K562 (cell line): Measurements from ENCODE around the gene LRRC51. TPM values are rescaled to one million over a fixed set of nuclear protein-coding genes. Genes with fewer than 3 reads are reported as not detected.
A peak's percentile ranks its signal among the peaks of the same experiment; 100 is the strongest.

Experiments
- CREBBP ChIP-seq: IDR thresholded peaks from one replicate; pipeline ENCODE4 v1.6.1; 2012; ENCODE audit warnings: low read depth, mild to moderate bottlenecking, control low read depth, inconsistent platforms, low read length
- DDX20 ChIP-seq: fragments of 450-650 bp; IDR thresholded peaks from 2 replicates; pipeline ENCODE4 v1.6.1; 2016; ENCODE audit warnings: missing genetic modification characterization, low read depth, mild to moderate bottlenecking, missing compliant biosample characterization, moderate library complexity
- EHMT2 ChIP-seq: fragments of 450-650 bp; IDR thresholded peaks from 2 replicates; pipeline ENCODE4 v1.6.1; 2018; ENCODE audit warnings: antibody characterized with exemption
- FOSL1 ChIP-seq: fragments of 200-800 bp; sonication (Bioruptor generic); conservative IDR thresholded peaks from 2 replicates; pipeline ENCODE4 v1.6.1; 2016; ENCODE audit warnings: missing genetic modification characterization, missing compliant biosample characterization
- FOXO4 ChIP-seq: fragments of 450-650 bp; formaldehyde crosslinking; IDR thresholded peaks from 2 replicates; pipeline ENCODE4 v1.4.0; 2020; ENCODE audit warnings: mild to moderate bottlenecking, moderate library complexity
- GATAD2A ChIP-seq: fragments of 450-650 bp; IDR thresholded peaks from 2 replicates; pipeline ENCODE4 v1.6.1; 2017
- HBP1 ChIP-seq: fragments of 450-650 bp; formaldehyde crosslinking; IDR thresholded peaks from 2 replicates; pipeline ENCODE4 v1.4.0; 2022; ENCODE audit warnings: missing genetic modification characterization
- KDM1A ChIP-seq, 2 experiments: fragments of 450-650 bp; IDR thresholded peaks; 2 replicates each; pipeline ENCODE4 v1.6.1; 2016; ENCODE audit warnings: mild to moderate bottlenecking in 2 of 2
- MNT ChIP-seq, 2 experiments: fragments of 450-650 bp; conservative IDR thresholded peaks; 2 replicates each; pipeline ENCODE4 v1.6.1; 2017; ENCODE audit warnings: mild to moderate bottlenecking in 2 of 2, moderate library complexity in 2 of 2
- NFRKB ChIP-seq: fragments of 450-650 bp; IDR thresholded peaks from 2 replicates; pipeline ENCODE4 v1.6.1; 2016; ENCODE audit warnings: low read depth
- PKNOX1 ChIP-seq: fragments of 450-650 bp; IDR thresholded peaks from 2 replicates; pipeline ENCODE4 v1.6.1; 2016
- SAP30 ChIP-seq: fragments of 200-600 bp; sonication (generic); IDR thresholded peaks from 2 replicates; pipeline ENCODE4 v1.6.1; 2012; ENCODE audit warnings: borderline replicate concordance, low read depth, mild to moderate bottlenecking, moderate library complexity, low read length, control low read depth, inconsistent platforms; ENCODE audit not compliant: insufficient read depth, poor library complexity, severe bottlenecking
- SRSF9 ChIP-seq: fragments of 200-400 bp; formaldehyde crosslinking; IDR thresholded peaks from 2 replicates; pipeline ENCODE4 v1.6.1; 2017; ENCODE audit warnings: low read depth, low read length, borderline replicate concordance
- TEAD2 ChIP-seq: fragments of 450-650 bp; IDR thresholded peaks from 2 replicates; pipeline ENCODE4 v1.6.1; 2016; ENCODE audit warnings: missing genetic modification characterization, control low read depth, missing compliant biosample characterization
- ZBTB43 ChIP-seq: sonication (generic); formaldehyde crosslinking; IDR thresholded peaks from 2 replicates; pipeline ENCODE4 v1.8.0; 2023; ENCODE audit warnings: mild to moderate bottlenecking, missing genetic modification reagents
- ZBTB5 ChIP-seq: fragments of 450-650 bp; IDR thresholded peaks from 2 replicates; pipeline ENCODE4 v1.6.1; 2017; ENCODE audit warnings: antibody characterized with exemption
- ZEB2 ChIP-seq: fragments of 450-650 bp; IDR thresholded peaks from 2 replicates; pipeline ENCODE4 v1.6.1; 2016
- ZNF121 ChIP-seq: sonication (generic); formaldehyde crosslinking; conservative IDR thresholded peaks from 2 replicates; pipeline ENCODE4 v1.8.0; 2022; ENCODE audit warnings: missing genetic modification reagents
- ZNF3 ChIP-seq: fragments of 250-450 bp; sonication (Bioruptor Pico); IDR thresholded peaks from 2 replicates; pipeline ENCODE4 v1.5.0; 2021; ENCODE audit warnings: mild to moderate bottlenecking, moderate library complexity
- ZNF354B ChIP-seq: fragments of 250-450 bp; sonication (Bioruptor Pico); IDR thresholded peaks from 2 replicates; pipeline ENCODE4 v1.4.0; 2020
- polyA plus RNA-seq, 8 experiments: library from polyadenylated mRNA; depleted of rRNA in 4 of 8; stranded (reverse) in 5 of 8; unstranded in 3 of 8; fragments of >200 nt; fragmentation: Nextera tagmentation in 2 of 8; fragmentation: Illumina TruSeq in 1 of 8; extraction: Ambion mirVana in 2 of 8; extraction: Trizol in 1 of 8; gene quantifications; 2 replicates each; pipeline versions ENCODE4 v1.2.1 to v1.2.3, GENCODE V29; 2011 to 2014; ENCODE audit warnings: inconsistent platforms in 1 of 8, missing spikeins in 1 of 8
- total RNA-seq, 7 experiments: library from RNA; depleted of rRNA in 6 of 7; stranded (reverse); fragments of >200 nt in 6 of 7; fragmentation: Illumina TruSeq in 2 of 7; extraction: Trizol in 2 of 7; gene quantifications; 2 replicates each; pipeline versions ENCODE4 v1.2.1 to v1.2.3, GENCODE V29; 2011 to 2021; ENCODE audit warnings: low replicate concordance in 1 of 7

Gene LRRC51
- total and polyA plus RNA-seq, 9 of the 15 experiments (the other 6 are each of a cell fraction or from before 2014, with no cell fraction given) = 4.7 to 10.6 (median 5.6) TPM

- TF ChIP-seq HBP1 (peak; percentile 56; the same call in 1 of the 2 replicates), FOXO4 (CRISPR knock-in tag) (no peak), GATAD2A (no peak), ZNF354B (CRISPR knock-in tag) (no peak), NFRKB (peak; percentile 91), FOSL1 (tag) (no peak; the same call in 1 of the 2 replicates), PKNOX1 (peak; percentile 45), MNT (conservative IDR thresholded peaks at IDR 0.05) (peak; percentile 74 to 88), TEAD2 (tag) (no peak), SRSF9 (no peak), EHMT2 (peak; percentile 50; the same call in 1 of the 2 replicates), ZEB2 (no peak), ZBTB43 (no peak), DDX20 (tag) (no peak), ZBTB5 (no peak), KDM1A (IDR thresholded peaks at IDR 0.05) (no peak), ZNF121 (CRISPR knock-in tag) (no peak), SAP30 (no peak), ZNF3 (CRISPR knock-in tag) (no peak), CREBBP (no peak)
Observed at GRCh38 chr11:72102946-72103753, 22.5 kb downstream of the LRRC51 start, which contains the start of gene LAMTOR1 (continued).
